Measurements from ENCODE around the gene HLA-DPA1.
A peak's percentile ranks its signal among the peaks of the same experiment; 100 is the strongest.

HLA-DPA1 gene

GRCh38 chr6:33061987-33062386 lies 11.5 kb downstream of the HLA-DPA1 start:
- DNase-seq, result no peak

- no peak for DNase-seq
Observed at GRCh38 chr6:33057222-33058150, 16.0 kb downstream of the HLA-DPA1 start.

GRCh38 chr6:33053230-33053629 lies 20.2 kb downstream of the HLA-DPA1 start:
- no peak for DNase-seq

GRCh38 chr6:33052627-33053026 lies 20.8 kb downstream of the HLA-DPA1 start:
- no peak for DNase-seq

- DNase-seq, result no peak
Observed at GRCh38 chr6:33050014-33050810, 23.2 kb downstream of the HLA-DPA1 start.

GRCh38 chr6:33049323-33050013 lies 24.0 kb downstream of the HLA-DPA1 start:
- DNase-seq, result no peak

GRCh38 chr6:33040157-33040556 lies 33.3 kb downstream of the HLA-DPA1 start:
- DNase-seq, result no peak

- DNase-seq, result no peak
Observed at GRCh38 chr6:33036535-33036934, 36.9 kb downstream of the HLA-DPA1 start.

- no peak for DNase-seq
Observed at GRCh38 chr6:33034554-33034953, 38.9 kb downstream of the HLA-DPA1 start.

- DNase-seq, result no peak
Observed at GRCh38 chr6:33030245-33030644, 43.2 kb downstream of the HLA-DPA1 start.

GRCh38 chr6:33029328-33030184 lies 43.9 kb downstream of the HLA-DPA1 start:
- DNase-seq, result no peak

- DNase-seq, result no peak
Observed at GRCh38 chr6:33028220-33028849, 45.1 kb downstream of the HLA-DPA1 start.

GRCh38 chr6:33024521-33024920 lies 48.9 kb downstream of the HLA-DPA1 start:
- no peak for DNase-seq

- DNase-seq, result no peak
Observed at GRCh38 chr6:33023536-33023935, 49.9 kb downstream of the HLA-DPA1 start.

- no peak for DNase-seq
Observed at GRCh38 chr6:33021917-33022316, 51.5 kb downstream of the HLA-DPA1 start.

GRCh38 chr6:33019372-33019771 lies 54.1 kb downstream of the HLA-DPA1 start:
- DNase-seq, result no peak

- DNase-seq, result peak in 1 of 2 donors; percentile 46
Observed at GRCh38 chr6:33018904-33019303, 54.5 kb downstream of the HLA-DPA1 start.

GRCh38 chr6:33018418-33018817 lies 55.0 kb downstream of the HLA-DPA1 start:
- no peak for DNase-seq

GRCh38 chr6:33017694-33018353 lies 55.6 kb downstream of the HLA-DPA1 start:
- no peak for DNase-seq

GRCh38 chr6:33017018-33017417 lies 56.4 kb downstream of the HLA-DPA1 start:
- DNase-seq, result no peak

GRCh38 chr6:33015798-33016197 lies 57.7 kb downstream of the HLA-DPA1 start:
- DNase-seq, result no peak
